Urinary bladder (tissue), 4 donors: ENCODE data around the gene SEC63. TPM values are rescaled to one million over a fixed set of nuclear protein-coding genes. Genes with fewer than 3 reads are reported as not detected.
"Not testable (repeated sequence)": the region's sequence is repeated elsewhere in the genome, so short reads cannot be mapped to it uniquely, and the experiment has no call there.

Experiments used
- DNase-seq: peaks from one replicate; pipeline ENCODE4 v3.0.0-alpha.2; 2015; ENCODE audit errors: extremely low spot score
- H3K27ac ChIP-seq: one replicate; pipeline ENCODE4 v1.5.1; 2013; ENCODE audit warnings: low read depth, mild to moderate bottlenecking, moderate library complexity
- H3K36me3 ChIP-seq: one replicate; pipeline ENCODE4 v1.6.1; 2013; ENCODE audit warnings: mild to moderate bottlenecking, moderate library complexity; ENCODE audit not compliant: insufficient read depth
- H3K4me1 ChIP-seq: one replicate; pipeline ENCODE4 v1.6.1; 2013; ENCODE audit warnings: mild to moderate bottlenecking, moderate library complexity; ENCODE audit not compliant: insufficient read depth
- H3K4me3 ChIP-seq: one replicate; pipeline ENCODE4 v1.5.1; 2013; ENCODE audit warnings: low read depth, low read length
- WGBS: extraction: QIAGEN DNeasy Blood & Tissue Kit; methylation state at CpG from one replicate; pipeline ENCODE4 v1.1.7; 2013; 5-methylcytosine and 5-hydroxymethylcytosine counted together
- polyA plus RNA-seq: library from polyadenylated mRNA; stranded (reverse); fragments of 200-250 nt; gene quantifications from one replicate; pipeline ENCODE4 v1.2.3, GENCODE V29; 2013
- total RNA-seq: library from RNA; depleted of rRNA; stranded (reverse); fragments of >200 nt; gene quantifications from one replicate; pipeline ENCODE4 v1.2.3, GENCODE V29; 2014
- donor health status: healthy with polysubstance abuse.
- donor health status: healthy.

Gene SEC63, protein sequence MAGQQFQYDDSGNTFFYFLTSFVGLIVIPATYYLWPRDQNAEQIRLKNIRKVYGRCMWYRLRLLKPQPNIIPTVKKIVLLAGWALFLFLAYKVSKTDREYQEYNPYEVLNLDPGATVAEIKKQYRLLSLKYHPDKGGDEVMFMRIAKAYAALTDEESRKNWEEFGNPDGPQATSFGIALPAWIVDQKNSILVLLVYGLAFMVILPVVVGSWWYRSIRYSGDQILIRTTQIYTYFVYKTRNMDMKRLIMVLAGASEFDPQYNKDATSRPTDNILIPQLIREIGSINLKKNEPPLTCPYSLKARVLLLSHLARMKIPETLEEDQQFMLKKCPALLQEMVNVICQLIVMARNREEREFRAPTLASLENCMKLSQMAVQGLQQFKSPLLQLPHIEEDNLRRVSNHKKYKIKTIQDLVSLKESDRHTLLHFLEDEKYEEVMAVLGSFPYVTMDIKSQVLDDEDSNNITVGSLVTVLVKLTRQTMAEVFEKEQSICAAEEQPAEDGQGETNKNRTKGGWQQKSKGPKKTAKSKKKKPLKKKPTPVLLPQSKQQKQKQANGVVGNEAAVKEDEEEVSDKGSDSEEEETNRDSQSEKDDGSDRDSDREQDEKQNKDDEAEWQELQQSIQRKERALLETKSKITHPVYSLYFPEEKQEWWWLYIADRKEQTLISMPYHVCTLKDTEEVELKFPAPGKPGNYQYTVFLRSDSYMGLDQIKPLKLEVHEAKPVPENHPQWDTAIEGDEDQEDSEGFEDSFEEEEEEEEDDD
- total RNA-seq, result 85.4 TPM
- polyA plus RNA-seq, result 28.2 TPM

DNA sequence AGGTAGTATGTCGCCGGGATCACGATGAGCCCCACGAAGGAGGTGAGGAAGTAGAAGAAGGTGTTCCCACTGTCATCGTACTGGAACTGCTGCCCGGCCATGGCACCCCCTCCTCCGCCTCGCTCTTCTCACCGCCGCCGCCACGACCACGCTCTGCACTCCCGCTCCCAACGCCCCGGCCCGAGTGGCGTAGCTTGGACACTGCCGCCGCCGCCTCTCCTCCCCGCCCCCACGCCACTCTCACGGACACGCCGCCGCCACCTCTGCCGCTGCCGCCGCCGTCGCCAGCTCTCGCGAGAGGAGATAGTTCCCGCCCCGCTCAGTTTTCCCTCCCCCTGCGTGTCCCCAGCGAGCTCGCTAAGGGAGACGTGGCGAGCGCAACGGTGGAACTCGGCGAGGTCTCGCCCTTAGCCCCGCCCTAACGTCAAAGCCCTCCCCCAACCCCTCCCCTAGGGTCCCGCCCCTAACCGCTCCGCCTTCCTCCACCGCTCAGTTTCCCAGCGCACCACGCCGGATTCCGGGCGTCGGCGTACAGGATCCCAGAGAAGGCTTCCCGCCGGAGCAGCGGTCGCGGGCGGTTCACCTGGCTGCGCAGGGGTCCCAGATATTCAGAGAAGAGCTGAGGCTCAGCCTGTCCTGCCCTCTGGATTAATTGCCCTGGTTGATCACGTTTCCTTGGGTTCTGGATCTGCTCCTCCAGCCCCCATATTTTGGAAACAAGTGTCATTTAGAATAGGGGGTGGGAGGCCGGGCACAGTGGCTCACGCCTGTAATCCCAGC is at the start of gene SEC63:
Gene SEC63 (minus strand): TSS at position 300 of the 780 bp plus-strand sequence. CDS start 199 bp downstream, at position 101.
- under 1% methylated on average over 69 of the region's 69 CpGs for WGBS

DNA sequence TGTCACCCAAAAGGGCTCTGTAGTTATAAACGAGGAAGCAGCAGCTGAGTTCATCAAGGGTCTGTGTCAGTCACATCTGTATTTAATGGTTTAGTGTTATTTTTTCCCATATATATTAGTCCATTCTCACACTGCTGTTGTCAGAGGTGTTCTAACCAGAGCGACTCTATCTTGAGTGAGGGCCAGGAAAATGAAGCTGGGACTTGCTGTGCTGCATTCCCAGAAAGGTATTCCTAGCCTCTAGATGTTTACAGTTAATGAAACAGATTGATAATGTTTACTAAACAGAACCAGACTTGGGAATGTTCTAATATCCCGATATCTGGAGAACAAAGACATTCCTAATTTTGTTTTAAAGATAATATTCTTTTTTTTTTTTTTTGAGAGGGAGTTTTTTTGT is 48.0 kb upstream of the SEC63 start:
- H3K27ac ChIP-seq, result no peak overlapping the region
- H3K4me1 ChIP-seq, result no peaks in the 10 kb centered on the region
- DNase-seq, result no peak
- H3K36me3 ChIP-seq, result no peaks in the 10 kb centered on the region
- no peak overlapping the region for H3K4me3 ChIP-seq
- WGBS, result 74% methylated on average over 3 of the region's 3 CpGs

More for the DNA sequence above, at the start of gene SEC63:
- Histone ChIP-seq H3K27ac (peak within 1 kb of the TSS; percentile 69), H3K4me3 (peak within 1 kb of the TSS; percentile 89), H3K4me1 (no peaks in the 10 kb centered on the region), H3K36me3 (no peaks in the 10 kb centered on the region)
- DNase-seq, result peak; percentile 90

DNA sequence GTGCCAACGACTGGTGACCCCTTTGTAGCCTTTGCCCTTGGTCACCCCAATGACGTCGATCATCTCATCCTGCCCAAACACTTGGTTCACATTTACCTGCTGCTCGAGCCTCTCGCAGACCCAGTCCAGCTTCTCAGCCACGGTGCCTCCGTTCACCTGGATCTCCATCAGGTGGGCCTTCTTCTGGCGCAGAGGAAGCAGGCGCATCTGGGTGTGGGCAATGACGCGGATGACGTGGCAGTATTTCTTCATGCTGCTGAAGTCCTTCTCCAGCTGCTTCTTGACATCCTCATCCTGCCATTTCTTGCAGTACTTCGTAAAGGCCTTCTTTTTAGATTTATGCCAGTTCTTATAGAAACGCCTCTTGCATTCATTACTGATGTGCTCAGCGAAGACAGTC is 46.9 kb upstream of the SEC63 start:
- Histone ChIP-seq H3K4me3 (no peak overlapping the region), H3K4me1 (no peaks in the 10 kb centered on the region), H3K27ac (no peak overlapping the region), H3K36me3 (no peaks in the 10 kb centered on the region)
- DNase-seq, result no peak
- WGBS, result 97% methylated on average over 15 of the region's 15 CpGs

DNA sequence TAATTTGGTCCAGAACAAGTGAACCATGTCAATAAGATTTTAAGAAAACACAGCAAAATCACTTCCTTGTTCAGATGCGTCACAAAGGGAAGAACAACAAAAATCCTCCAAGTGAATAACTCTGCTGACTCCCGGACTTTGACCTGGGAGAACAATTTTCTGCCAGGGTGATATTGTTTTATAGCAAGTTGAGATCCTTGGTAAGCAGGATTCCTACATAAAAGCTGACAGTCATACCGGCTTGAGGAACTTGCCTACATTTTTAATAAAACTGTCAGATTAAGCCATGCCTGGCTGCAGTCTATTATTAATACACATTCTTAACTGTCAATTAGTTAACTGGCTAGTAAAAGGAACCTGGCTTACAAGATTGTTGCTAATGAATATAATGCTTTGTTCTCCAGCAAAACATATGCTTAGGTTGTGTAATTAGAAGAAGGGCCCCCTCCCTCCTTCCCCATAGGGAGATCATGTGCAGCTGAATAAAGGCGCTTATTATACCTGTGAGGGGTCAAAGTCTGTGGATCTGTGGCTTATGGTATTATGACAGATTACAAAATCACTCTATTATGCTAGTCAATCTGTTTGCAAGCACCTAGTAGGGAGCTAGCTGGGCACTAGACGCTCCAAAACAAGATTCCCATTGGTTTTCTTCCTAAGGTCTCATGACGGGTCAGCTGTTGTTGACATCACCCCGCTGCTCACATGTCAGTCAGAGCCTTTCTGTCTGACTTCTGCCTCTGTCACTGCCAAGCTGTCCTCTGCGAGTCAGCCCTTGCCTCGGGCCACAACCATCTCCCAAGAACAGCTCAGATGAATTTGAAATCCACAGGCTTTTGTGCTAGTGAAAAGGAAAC is 44.6 kb upstream of the SEC63 start:
- H3K4me1 ChIP-seq, result no peaks in the 10 kb centered on the region
- WGBS, result 50% methylated on average over 9 of the region's 9 CpGs
- H3K27ac ChIP-seq, result no peak overlapping the region
- DNase-seq, result no peak
- no peak overlapping the region for H3K4me3 ChIP-seq
- no peaks in the 10 kb centered on the region for H3K36me3 ChIP-seq

DNA sequence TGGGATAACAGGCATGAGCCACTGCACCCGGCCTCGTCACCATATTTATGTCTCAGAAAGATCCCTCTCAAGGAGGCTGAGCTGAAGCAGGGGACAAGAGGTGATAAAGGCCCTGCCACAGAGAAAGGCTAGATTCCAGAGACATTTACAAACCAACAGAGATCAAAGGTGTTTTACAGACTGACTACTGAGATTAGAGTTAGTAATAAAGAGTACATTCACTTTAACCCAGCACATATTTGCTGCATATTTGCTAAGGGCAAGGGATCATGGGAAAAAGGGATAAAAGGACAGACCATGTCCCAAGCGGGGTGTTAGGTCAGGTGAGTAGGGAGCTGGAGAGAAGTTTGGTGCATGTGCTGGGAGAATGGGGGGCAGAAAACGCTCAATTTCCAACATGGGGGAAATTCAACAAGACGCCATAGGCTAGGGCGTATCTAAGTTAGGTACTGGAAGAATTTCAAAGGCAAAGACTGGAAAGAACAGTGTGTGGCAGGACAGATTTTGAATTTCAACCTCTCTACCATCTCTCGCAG is 43.8 kb upstream of the SEC63 start:
- no peak overlapping the region for H3K27ac ChIP-seq
- H3K36me3 ChIP-seq, result no peaks in the 10 kb centered on the region
- no peak for DNase-seq
- H3K4me1 ChIP-seq, result no peaks in the 10 kb centered on the region
- WGBS, result 77% methylated on average over 7 of the region's 7 CpGs
- H3K4me3 ChIP-seq, result no peak overlapping the region

DNA sequence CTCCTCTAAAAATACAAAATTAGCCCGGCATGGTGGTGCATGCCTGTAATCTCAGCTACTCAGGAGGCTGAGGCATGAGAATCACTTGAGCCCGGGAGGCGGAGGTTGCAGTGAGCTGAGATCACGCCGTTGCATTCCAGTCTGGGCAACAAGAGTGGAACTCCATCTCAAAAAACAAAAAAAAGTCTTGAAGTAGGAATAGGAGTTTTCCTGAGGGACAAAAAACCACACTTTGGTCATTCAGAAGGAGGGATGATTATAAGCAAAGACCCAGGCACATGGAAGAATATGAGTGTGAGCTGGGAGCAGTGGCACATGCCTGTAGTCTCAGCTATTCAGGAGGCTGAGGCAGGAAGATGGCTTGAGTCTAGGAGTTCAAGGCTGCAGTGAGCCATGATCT is 42.3 kb upstream of the SEC63 start:
- 88% methylated on average over 5 of the region's 5 CpGs for WGBS
- H3K4me3 ChIP-seq, DNase-seq, H3K27ac ChIP-seq, H3K4me1 ChIP-seq, H3K36me3 ChIP-seq: not testable (repeated sequence)

DNA sequence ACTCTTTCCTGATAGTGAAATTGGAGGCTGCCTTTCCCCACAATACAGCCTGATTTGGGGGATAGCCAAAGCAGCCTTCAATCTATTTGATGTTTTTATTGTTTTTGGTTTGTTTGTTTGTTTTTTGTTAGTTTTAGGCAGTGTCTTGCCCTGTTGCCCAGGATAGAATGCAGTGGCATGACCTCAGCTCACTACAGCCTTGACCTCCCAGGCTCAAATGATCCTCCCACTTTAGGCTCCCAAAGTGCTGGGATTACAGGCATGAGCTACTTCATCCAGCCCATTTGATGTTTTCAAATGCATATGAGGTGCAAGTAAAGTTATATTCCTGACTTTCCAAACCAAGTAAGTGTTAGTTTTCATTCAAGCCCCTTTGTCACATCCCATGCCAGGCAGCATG is 41.3 kb upstream of the SEC63 start:
- Histone ChIP-seq H3K4me1 (no peaks in the 10 kb centered on the region), H3K27ac (no peak overlapping the region)

DNA sequence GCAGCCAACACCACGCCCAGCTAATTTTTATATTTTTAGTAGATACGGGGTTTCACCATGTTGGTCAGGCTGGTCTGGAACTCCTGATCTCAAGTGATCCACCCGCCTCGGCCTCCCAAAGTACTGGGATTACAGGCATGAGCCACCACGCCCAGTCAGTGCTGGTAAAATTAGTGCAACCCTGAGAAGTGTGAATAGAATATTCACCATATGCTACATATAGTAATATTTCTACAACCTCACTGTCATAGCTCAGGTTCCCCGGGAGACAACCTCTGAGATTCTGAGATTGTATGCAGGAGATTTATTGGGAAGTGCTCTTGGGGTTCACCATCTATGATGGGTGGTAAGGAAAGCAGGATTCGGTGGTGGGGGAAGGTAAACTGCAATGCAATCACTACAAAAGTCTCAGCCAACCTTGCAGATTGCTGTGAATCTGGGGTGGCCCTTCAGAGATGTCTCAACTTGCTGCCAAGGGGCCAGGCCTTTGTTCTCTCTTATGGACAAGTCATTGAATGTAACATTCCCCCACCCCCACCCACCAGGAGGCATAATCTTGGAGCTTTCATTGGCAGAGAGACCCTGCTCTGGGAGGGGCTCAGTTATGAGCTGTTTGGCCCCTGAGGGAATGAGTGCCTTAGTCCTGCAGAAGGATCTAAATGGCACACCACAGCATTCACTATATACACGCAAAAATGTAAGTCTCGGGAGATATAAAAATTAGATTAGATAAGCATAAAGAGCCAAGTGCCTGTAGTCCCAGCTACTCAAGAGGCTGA is 34.0 kb upstream of the SEC63 start:
- Histone ChIP-seq H3K4me3 (no peak overlapping the region), H3K4me1 (no peaks in the 10 kb centered on the region), H3K27ac (no peak overlapping the region), H3K36me3 (no peaks in the 10 kb centered on the region)
- 65% methylated on average over 9 of the region's 9 CpGs for WGBS
- DNase-seq, result no peak

More for the DNA sequence above, 41.3 kb upstream of the SEC63 start:
- Histone ChIP-seq H3K4me3 (no peak overlapping the region), H3K36me3 (no peaks in the 10 kb centered on the region)
- no peak for DNase-seq

DNA sequence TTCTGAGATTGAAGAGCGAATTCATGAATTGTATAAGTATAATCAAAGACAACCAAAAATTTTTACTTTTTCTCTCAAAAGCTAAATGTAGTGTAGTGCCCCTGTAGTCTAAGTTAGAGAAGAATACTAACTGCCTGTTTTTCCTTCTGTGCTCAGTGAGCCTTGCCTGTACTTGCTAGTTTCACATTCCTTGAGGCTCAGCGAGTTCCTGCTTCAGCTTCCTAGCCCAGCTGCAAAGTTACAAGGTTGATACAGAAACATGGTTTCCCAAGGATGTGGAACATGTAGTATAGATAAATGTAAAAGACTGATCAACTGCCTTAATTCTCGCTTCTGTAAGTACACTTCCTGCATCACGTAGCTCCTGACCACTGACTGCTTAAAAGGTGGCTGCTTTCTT is 33.1 kb upstream of the SEC63 start:
- H3K36me3 ChIP-seq, result no peaks in the 10 kb centered on the region
- WGBS, result 72% methylated on average over 4 of the region's 4 CpGs

DNA sequence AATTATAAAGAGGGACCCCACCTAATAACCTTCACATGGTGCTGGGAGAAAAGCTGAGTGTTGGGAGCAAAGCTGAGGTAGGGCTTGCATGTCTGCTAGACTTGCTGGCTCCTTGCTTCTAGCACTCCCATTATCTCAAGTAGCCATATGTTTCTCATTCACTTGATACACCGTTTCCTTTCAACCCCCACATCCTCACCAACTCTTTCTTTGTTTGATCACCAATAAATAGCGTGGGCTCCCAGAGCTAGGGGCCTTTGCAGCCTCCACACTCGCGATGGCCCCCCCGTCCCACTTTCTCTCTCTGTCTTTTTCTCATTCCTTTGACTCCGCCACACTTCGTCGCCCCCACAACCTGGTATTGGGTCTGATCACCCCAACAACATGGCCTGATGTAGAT is 32.6 kb upstream of the SEC63 start:
- WGBS, result 53% methylated on average over 8 of the region's 8 CpGs
- not testable (repeated sequence) for H3K36me3 ChIP-seq, DNase-seq, H3K4me3 ChIP-seq, H3K27ac ChIP-seq, H3K4me1 ChIP-seq

More for the DNA sequence above, 33.1 kb upstream of the SEC63 start:
- no peak overlapping the region for H3K4me3 ChIP-seq
- no peak overlapping the region for H3K27ac ChIP-seq
- no peak for DNase-seq
- no peaks in the 10 kb centered on the region for H3K4me1 ChIP-seq

DNA sequence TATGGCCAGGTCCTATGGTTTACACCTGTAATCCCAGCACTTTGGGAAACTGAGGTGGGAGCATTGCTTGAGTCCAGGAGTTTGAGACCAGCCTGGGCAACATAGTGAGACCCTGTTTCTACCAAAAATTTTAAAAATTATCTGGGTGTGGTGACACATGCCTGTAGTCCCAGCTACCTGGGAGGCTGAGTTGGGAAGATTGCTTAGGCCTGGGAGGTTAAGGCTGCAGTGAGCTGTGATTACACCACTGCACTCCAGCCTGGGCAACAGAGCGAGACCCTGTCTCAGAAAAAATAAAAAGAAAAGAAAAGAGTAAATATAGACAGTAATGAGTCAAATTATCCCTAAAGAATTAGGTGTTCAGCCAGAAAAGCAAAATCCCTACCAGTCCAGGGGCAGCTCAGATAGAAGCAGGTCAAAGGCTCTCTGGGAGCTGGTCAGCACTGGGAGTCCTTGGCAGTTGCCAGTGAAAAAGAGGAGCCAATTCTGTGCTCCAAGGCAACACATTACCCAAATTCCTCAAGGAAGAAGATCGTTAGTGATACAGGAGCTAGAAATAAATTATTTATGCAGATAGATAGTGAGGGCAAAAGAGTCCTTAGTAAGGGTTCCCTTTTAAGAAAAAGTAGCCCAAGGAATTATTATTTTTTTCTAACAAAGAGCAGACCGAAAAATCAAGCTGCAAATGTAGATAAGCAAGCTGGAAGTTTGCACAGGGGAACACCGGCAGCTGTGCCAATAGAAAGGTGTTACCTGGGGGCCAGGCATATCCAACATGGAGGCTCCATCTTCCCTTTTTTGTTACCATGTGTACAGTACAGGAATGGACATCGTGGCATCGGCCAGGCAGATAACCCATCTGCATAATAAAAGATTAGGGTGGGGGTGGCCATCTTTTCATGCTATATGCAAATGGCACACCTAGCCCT is 31.4 kb upstream of the SEC63 start:
- WGBS, result 57% methylated on average over 6 of the region's 6 CpGs
- no peaks in the 10 kb centered on the region for H3K36me3 ChIP-seq
- H3K4me3 ChIP-seq, result no peak overlapping the region
- no peaks in the 10 kb centered on the region for H3K4me1 ChIP-seq
- H3K27ac ChIP-seq, result no peak overlapping the region
- DNase-seq, result no peak
